ENCODE measurements around the gene WDR7.

DNA sequence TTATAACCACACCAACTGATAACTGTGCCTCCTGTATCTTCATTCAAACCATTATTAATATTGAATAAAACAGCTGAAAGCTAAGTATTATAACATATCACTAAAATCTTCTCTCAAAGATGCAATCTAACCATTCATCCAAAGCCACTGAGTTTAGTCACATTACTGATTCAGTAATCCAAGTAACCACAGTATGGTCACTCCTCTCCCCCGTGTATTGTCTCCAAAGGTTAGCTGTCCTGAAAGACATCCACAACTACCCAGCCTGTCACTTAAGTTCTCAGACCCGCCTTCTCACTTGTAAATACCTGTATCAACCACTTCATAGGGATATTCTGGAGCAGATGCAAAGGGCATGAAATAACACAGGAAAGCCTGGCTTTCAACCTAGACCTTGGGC, 282.3 kb downstream of the WDR7 start:
- TF ChIP-seq EZH2phosphoT487 (IDR thresholded peaks at IDR 0.05; ENCODE audit: low read length), result no peak
- TF ChIP-seq, protein P1, sequence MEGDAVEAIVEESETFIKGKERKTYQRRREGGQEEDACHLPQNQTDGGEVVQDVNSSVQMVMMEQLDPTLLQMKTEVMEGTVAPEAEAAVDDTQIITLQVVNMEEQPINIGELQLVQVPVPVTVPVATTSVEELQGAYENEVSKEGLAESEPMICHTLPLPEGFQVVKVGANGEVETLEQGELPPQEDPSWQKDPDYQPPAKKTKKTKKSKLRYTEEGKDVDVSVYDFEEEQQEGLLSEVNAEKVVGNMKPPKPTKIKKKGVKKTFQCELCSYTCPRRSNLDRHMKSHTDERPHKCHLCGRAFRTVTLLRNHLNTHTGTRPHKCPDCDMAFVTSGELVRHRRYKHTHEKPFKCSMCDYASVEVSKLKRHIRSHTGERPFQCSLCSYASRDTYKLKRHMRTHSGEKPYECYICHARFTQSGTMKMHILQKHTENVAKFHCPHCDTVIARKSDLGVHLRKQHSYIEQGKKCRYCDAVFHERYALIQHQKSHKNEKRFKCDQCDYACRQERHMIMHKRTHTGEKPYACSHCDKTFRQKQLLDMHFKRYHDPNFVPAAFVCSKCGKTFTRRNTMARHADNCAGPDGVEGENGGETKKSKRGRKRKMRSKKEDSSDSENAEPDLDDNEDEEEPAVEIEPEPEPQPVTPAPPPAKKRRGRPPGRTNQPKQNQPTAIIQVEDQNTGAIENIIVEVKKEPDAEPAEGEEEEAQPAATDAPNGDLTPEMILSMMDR (IDR thresholded peaks at IDR 0.05; ENCODE audit: low read length), result no peak
